Ureter (tissue), 1 donor: Measurements from ENCODE around the gene SMC1B. TPM values are rescaled to one million over a fixed set of nuclear protein-coding genes. Genes with fewer than 3 reads are reported as not detected.
"Not testable (repeated sequence)": the region's sequence is repeated elsewhere in the genome, so short reads cannot be mapped to it uniquely, and the experiment has no call there.

Source experiments
- DNase-seq: peaks from one replicate; pipeline ENCODE4 v3.0.0-alpha.2; 2020; ENCODE audit warnings: low spot score
- total RNA-seq: library from RNA; stranded (reverse); gene quantifications from one replicate; pipeline ENCODE4 v1.2.4, GENCODE V29; 2023
- donor health status: DM: yes; HTN: yes; CAD: no.

The SMC1B gene
- 0.21 TPM for total RNA-seq

GRCh38 chr22:45413368-45414211 lies at the start of gene SMC1B, which contains the start of gene RIBC2:
TSS of gene SMC1B (minus strand) at chr22:45413599. CDS start at chr22:45413567, 32 bp downstream.
TSS of gene RIBC2 (plus strand) at chr22:45413693. CDS start at chr22:45413887, 194 bp downstream.
- peak; percentile 72 for DNase-seq

GRCh38 chr22:45462034-45462655 lies 48.7 kb upstream of the SMC1B start:
- no peak for DNase-seq

- no peak for DNase-seq
These were observed 47.1 kb upstream of the SMC1B start for GRCh38 chr22:45460288-45461109.

GRCh38 chr22:45459235-45459634 lies 45.8 kb upstream of the SMC1B start:
- DNase-seq = no peak

GRCh38 chr22:45458532-45458931 lies 45.1 kb upstream of the SMC1B start:
- DNase-seq = no peak

- DNase-seq = no peak
These were observed 43.4 kb upstream of the SMC1B start for GRCh38 chr22:45456811-45457210.

GRCh38 chr22:45455621-45456020 lies 42.2 kb upstream of the SMC1B start:
- no peak for DNase-seq

- DNase-seq = no peak
These were observed 41.8 kb upstream of the SMC1B start for GRCh38 chr22:45455212-45455611.

- DNase-seq = no peak
These were observed 40.9 kb upstream of the SMC1B start for GRCh38 chr22:45454275-45454674.

GRCh38 chr22:45453764-45454163 lies 40.4 kb upstream of the SMC1B start:
- DNase-seq = no peak

- DNase-seq = no peak
These were observed 39.4 kb upstream of the SMC1B start for GRCh38 chr22:45452565-45453379.

- DNase-seq = no peak
These were observed 38.6 kb upstream of the SMC1B start for GRCh38 chr22:45451972-45452371.

- peak; percentile 71 for DNase-seq
These were observed 37.7 kb upstream of the SMC1B start for GRCh38 chr22:45450921-45451651.

- no peak for DNase-seq
These were observed 36.8 kb upstream of the SMC1B start for GRCh38 chr22:45450101-45450785.

GRCh38 chr22:45449442-45449841 lies 36.0 kb upstream of the SMC1B start:
- DNase-seq = not testable (repeated sequence)

- DNase-seq = peak; percentile 75
These were observed 35.0 kb upstream of the SMC1B start for GRCh38 chr22:45448431-45448830.

- DNase-seq = not testable (repeated sequence)
These were observed 34.2 kb upstream of the SMC1B start for GRCh38 chr22:45447596-45447995.

GRCh38 chr22:45446216-45446615 lies 32.8 kb upstream of the SMC1B start:
- no peak for DNase-seq

- no peak for DNase-seq
These were observed 31.8 kb upstream of the SMC1B start for GRCh38 chr22:45445031-45445710.
